GM12801 (cell line): ENCODE results near the gene PNMA6A.

ENCODE experiments used
- TF ChIP-seq, protein P1 (sequence below): IDR thresholded peaks from one replicate; pipeline ENCODE4 v1.5.1; 2011; ENCODE audit warnings: control low read depth; ENCODE audit not compliant: insufficient read length; ENCODE audit errors: extremely low read depth

PNMA6A gene

DNA sequence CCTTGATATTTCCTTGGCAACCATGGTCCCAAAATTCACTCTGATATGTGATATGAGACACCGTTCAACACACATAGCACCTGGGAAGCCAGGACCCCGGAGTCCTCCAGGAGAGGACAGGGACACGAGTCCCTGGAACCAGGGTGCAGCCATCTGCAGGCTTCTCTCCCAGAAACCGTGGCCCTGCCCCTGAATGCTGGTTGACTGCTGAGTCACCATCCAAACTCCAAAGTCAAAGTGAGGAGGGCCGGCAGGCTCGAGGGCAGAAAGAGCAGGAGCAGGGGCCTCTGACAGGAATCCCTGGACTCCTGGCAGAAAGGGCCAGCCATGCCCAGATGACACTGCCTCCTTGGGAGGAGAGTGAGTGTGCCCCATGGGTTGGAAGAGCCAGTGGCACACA is 6.9 kb upstream of the PNMA6A start:
- TF ChIP-seq, protein P1, sequence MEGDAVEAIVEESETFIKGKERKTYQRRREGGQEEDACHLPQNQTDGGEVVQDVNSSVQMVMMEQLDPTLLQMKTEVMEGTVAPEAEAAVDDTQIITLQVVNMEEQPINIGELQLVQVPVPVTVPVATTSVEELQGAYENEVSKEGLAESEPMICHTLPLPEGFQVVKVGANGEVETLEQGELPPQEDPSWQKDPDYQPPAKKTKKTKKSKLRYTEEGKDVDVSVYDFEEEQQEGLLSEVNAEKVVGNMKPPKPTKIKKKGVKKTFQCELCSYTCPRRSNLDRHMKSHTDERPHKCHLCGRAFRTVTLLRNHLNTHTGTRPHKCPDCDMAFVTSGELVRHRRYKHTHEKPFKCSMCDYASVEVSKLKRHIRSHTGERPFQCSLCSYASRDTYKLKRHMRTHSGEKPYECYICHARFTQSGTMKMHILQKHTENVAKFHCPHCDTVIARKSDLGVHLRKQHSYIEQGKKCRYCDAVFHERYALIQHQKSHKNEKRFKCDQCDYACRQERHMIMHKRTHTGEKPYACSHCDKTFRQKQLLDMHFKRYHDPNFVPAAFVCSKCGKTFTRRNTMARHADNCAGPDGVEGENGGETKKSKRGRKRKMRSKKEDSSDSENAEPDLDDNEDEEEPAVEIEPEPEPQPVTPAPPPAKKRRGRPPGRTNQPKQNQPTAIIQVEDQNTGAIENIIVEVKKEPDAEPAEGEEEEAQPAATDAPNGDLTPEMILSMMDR: no peak

DNA sequence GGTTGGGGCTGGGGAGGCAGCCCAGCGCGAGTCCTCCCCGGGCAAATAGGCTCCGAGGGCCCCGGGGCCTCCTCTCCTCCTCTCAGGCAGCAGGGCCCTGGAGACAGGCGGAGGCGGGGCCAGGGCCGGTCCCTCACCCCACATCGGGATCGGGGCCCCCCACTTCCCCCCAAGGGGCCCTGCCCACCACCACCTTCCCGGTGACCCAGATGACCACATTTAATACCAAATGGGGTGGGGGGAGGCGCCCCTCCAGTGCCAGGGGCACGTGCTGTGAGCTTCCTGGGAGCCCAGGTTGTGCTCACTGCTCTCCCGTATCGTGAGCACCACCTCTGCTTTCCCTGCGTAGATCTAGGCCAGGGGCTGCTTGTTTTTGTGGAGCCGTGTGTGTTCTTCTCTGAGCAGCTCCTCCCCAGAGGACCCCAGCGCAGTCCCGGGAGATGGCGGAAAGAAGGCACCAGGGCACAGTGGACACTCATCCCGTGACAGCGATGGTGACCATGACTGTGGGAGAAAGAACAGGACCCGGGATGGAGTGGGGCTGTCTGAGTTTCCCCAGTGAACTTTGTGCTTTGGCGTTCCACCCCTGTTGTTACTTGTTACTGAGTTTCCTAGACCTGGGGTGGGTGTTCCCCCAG is 2.1 kb downstream of the PNMA6A start:
- TF ChIP-seq, protein P1: no peak

DNA sequence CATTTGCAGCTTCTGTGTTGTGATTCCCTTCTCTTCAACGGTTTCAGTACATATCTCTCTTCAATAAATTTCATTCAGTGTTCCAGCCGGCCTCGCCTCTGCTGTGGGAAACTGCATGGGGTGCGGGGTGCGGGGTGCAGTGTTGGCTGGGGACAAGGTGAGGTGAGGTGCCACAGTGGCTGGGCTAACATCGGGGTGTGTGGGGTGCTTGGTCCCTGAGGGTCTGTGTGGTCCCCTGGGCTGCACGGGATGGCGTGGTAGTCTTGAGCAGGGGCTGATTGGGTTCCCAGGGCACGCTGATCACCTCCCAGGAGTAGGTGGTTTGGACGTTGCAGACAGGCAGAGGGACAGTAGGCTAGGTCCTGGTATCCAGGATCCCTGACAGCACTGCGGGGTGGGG is 2.7 kb downstream of the PNMA6A start:
- TF ChIP-seq, protein P1: no peak

DNA sequence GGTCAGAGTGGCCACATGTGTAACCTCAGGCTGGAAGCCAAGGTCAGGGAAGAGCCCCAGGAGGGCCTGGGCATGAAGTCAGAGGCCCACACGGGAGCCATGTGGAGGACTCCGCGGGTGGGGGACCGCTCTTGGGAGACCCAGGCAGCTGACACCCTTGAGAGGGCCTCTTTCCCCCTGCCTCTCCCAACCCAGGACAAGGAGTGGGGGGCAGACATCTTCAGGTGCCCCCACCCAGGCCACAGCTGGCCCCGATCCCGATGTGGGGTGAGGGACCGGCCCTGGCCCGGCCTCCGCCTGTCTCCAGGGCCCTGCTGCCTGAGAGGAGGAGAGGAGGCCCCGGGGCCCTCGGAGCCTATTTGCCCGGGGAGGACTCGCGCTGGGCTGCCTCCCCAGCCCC is 3.1 kb downstream of the PNMA6A start:
- TF ChIP-seq, protein P1: no peak

DNA sequence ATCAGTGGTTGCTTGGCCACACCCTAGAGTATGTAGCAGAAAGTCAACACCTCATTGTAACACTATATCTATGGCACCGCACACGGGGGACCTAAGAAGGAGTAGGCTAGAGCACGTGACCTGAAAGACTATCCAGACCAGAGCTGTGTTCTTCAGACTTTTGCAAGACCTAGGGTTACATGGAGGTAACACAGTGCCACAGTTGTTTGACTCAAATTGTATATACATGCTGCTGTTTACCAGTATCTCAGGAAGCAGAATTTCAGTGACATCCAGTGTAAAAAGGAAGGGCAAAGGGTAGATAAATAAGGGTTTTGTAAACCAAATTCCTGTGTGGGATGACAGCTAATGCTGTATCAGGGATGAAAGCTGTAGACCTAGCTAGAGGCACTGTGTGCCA is 30.2 kb downstream of the PNMA6A start:
- TF ChIP-seq, protein P1: no peak
